SK-N-MC (cell line): Measurements from ENCODE around the gene PPM1N.

Experiments
- EZH2 ChIP-seq: fragments of 200-600 bp; sonication (generic); IDR thresholded peaks from one replicate; pipeline ENCODE4 v1.6.1; 2017; ENCODE audit warnings: antibody characterized with exemption
- POLR2AphosphoS5 ChIP-seq: IDR thresholded peaks from 2 replicates; pipeline ENCODE4 v1.6.1; 2012; ENCODE audit warnings: mild to moderate bottlenecking, low read depth, low read length, borderline replicate concordance

DNA sequence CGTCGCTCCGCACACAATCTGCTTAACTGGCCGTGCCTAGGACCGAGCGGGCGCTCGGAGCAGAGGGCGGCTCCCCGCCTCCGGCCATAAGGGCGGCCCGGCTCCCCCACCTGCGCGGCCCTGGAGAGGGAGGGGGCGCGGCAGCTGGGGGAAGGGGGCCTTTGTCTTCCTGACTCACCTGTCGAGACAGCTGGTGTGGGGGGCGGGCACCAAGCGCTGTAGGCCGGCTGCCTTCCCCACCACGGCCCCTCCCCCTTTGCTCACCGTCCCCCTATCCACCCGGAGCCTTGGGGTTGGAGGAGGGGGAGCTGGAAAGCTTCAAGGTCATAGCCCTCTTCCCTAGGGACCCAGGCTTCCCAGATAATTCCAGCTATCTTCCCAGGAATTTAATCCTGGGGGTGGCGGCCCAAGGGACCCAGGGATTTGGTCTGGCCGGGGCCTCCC is 10.2 kb downstream of the PPM1N start:
- TF ChIP-seq EZH2 (no peak), POLR2AphosphoS5 (no peak)
